ENCODE data around the gene EFNA1. TPM values are rescaled to one million over a fixed set of nuclear protein-coding genes. Genes with fewer than 3 reads are reported as not detected.

EFNA1 gene
- total RNA-seq, 3 donors from 2014 or later (not counting 1 experiment from before 2014, with no cell fraction given): 1.5 to 1.9 (median 1.9) TPM

- H3K27me3 Mint-ChIP-seq (ENCODE audit: low read depth in 2 of 2): peaks cover 0 to 5% of the 10 kb centered on the region in 2 donors
- no peaks in the 10 kb centered on the region for H3K9me3 Mint-ChIP-seq
- ATAC-seq (no peak), DNase-seq (peak in 1 of 2 donors; percentile 85)
- TF ChIP-seq, protein P1, sequence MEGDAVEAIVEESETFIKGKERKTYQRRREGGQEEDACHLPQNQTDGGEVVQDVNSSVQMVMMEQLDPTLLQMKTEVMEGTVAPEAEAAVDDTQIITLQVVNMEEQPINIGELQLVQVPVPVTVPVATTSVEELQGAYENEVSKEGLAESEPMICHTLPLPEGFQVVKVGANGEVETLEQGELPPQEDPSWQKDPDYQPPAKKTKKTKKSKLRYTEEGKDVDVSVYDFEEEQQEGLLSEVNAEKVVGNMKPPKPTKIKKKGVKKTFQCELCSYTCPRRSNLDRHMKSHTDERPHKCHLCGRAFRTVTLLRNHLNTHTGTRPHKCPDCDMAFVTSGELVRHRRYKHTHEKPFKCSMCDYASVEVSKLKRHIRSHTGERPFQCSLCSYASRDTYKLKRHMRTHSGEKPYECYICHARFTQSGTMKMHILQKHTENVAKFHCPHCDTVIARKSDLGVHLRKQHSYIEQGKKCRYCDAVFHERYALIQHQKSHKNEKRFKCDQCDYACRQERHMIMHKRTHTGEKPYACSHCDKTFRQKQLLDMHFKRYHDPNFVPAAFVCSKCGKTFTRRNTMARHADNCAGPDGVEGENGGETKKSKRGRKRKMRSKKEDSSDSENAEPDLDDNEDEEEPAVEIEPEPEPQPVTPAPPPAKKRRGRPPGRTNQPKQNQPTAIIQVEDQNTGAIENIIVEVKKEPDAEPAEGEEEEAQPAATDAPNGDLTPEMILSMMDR (IDR thresholded peaks at IDR 0.05): no peak
- peak overlapping the region; percentile 95 for H3K4me3 Mint-ChIP-seq
- H3K4me1 Mint-ChIP-seq: peaks cover 28 to 40% of the 10 kb centered on the region in 2 donors
- Histone ChIP-seq H3K9me3 (ENCODE audit: control insufficient read depth, insufficient read depth, low read length) (no peaks in the 10 kb centered on the region), H3K4me1 (ENCODE audit: control insufficient read depth, insufficient read depth, low read length) (peaks cover 33% of the 10 kb centered on the region), H3K27ac (ENCODE audit: low read length) (no peak overlapping the region), H3K36me3 (ENCODE audit: control insufficient read depth, insufficient read depth, low read length) (peaks cover 9% of the 10 kb centered on the region), H3K4me3 (ENCODE audit: low read length) (peak overlapping the region; percentile 68), H3K27me3 (ENCODE audit: control insufficient read depth, insufficient read depth, low read length) (no peaks in the 10 kb centered on the region)
- intact Hi-C loops (cut with micrococcal nuclease): loop anchor here (5.0 kb wide), 2 partner anchors 53 to 418 kb away; no protein-coding TSS in a partner anchor
- H3K36me3 Mint-ChIP-seq: no peaks in the 10 kb centered on the region
- H3K27ac Mint-ChIP-seq: peak overlapping the region; percentile 95 to 99
- 13% methylated on average over 34 of the region's 35 CpGs for WGBS (ENCODE audit: insufficient coverage)
Measured at GRCh38 chr1:155174324-155175280, 46.9 kb downstream of the EFNA1 start.

- H3K9me3 Mint-ChIP-seq: no peaks in the 10 kb centered on the region
- no peak overlapping the region for H3K4me3 Mint-ChIP-seq
- no peaks in the 10 kb centered on the region for H3K36me3 Mint-ChIP-seq
- ATAC-seq (no peak), DNase-seq (peak in 1 of 2 donors; percentile 21)
- peaks cover 0 to 5% of the 10 kb centered on the region in 2 donors for H3K27me3 Mint-ChIP-seq (ENCODE audit: low read depth in 2 of 2)
- Histone ChIP-seq H3K4me1 (ENCODE audit: control insufficient read depth, insufficient read depth, low read length) (peaks cover 33% of the 10 kb centered on the region), H3K36me3 (ENCODE audit: control insufficient read depth, insufficient read depth, low read length) (peaks cover 3% of the 10 kb centered on the region), H3K4me3 (ENCODE audit: low read length) (no peak overlapping the region), H3K27me3 (ENCODE audit: control insufficient read depth, insufficient read depth, low read length) (no peaks in the 10 kb centered on the region), H3K9me3 (ENCODE audit: control insufficient read depth, insufficient read depth, low read length) (no peaks in the 10 kb centered on the region), H3K27ac (ENCODE audit: low read length) (no peak overlapping the region)
- H3K4me1 Mint-ChIP-seq: peaks cover 28 to 40% of the 10 kb centered on the region in 2 donors
- intact Hi-C loops (cut with micrococcal nuclease): loop anchor here (5.0 kb wide), 2 partner anchors 52 to 417 kb away; no protein-coding TSS in a partner anchor
- H3K27ac Mint-ChIP-seq: no peak overlapping the region
- 93% methylated on average over 9 of the region's 12 CpGs for WGBS (ENCODE audit: insufficient coverage)
- TF ChIP-seq, protein P1 (IDR thresholded peaks at IDR 0.05): no peak
Measured at GRCh38 chr1:155175281-155175926, 47.7 kb downstream of the EFNA1 start.

- WGBS (ENCODE audit: insufficient coverage): 89% methylated on average over 9 of the region's 9 CpGs
- DNase-seq (peak in 1 of 2 donors; percentile 57), ATAC-seq (no peak)
- peaks cover 0 to 5% of the 10 kb centered on the region in 2 donors for H3K27me3 Mint-ChIP-seq (ENCODE audit: low read depth in 2 of 2)
- Histone ChIP-seq H3K4me3 (ENCODE audit: low read length) (no peak overlapping the region), H3K27ac (ENCODE audit: low read length) (no peak overlapping the region), H3K27me3 (ENCODE audit: control insufficient read depth, insufficient read depth, low read length) (no peaks in the 10 kb centered on the region), H3K36me3 (ENCODE audit: control insufficient read depth, insufficient read depth, low read length) (peaks cover 2% of the 10 kb centered on the region), H3K9me3 (ENCODE audit: control insufficient read depth, insufficient read depth, low read length) (no peaks in the 10 kb centered on the region), H3K4me1 (ENCODE audit: control insufficient read depth, insufficient read depth, low read length) (peaks cover 33% of the 10 kb centered on the region)
- no peaks in the 10 kb centered on the region for H3K36me3 Mint-ChIP-seq
- H3K4me1 Mint-ChIP-seq: peaks cover 28 to 40% of the 10 kb centered on the region in 2 donors
- H3K4me3 Mint-ChIP-seq: no peak overlapping the region
- TF ChIP-seq, protein P1 (IDR thresholded peaks at IDR 0.05): no peak
- no peaks in the 10 kb centered on the region for H3K9me3 Mint-ChIP-seq
- intact Hi-C loops (cut with micrococcal nuclease): loop anchor here (5.0 kb wide), 2 partner anchors 51 to 416 kb away; no protein-coding TSS in a partner anchor
- H3K27ac Mint-ChIP-seq: no peak overlapping the region
Measured at GRCh38 chr1:155175927-155176371, 48.3 kb downstream of the EFNA1 start.

All from natural killer cell (primary cell).